Mucosa of stomach (tissue), 1 donor: ENCODE results near the gene NR2C2AP.
"Not testable (repeated sequence)": the region's sequence is repeated elsewhere in the genome, so short reads cannot be mapped to it uniquely, and the experiment has no call there.

ENCODE experiments used
- H3K27me3 ChIP-seq: one replicate; pipeline ENCODE4 v1.7.0; 2013; ENCODE audit warnings: mild to moderate bottlenecking, low read length; ENCODE audit not compliant: control insufficient read depth, insufficient read depth
- H3K36me3 ChIP-seq: one replicate; pipeline ENCODE4 v1.7.0; 2013; ENCODE audit warnings: low read length; ENCODE audit not compliant: control insufficient read depth, insufficient read depth
- H3K4me1 ChIP-seq: one replicate; pipeline ENCODE4 v1.7.0; 2013; ENCODE audit warnings: mild to moderate bottlenecking, low read length; ENCODE audit not compliant: control insufficient read depth, insufficient read depth
- H3K4me3 ChIP-seq: one replicate; pipeline ENCODE4 v1.7.0; 2013; ENCODE audit warnings: low read length
- H3K9ac ChIP-seq: one replicate; pipeline ENCODE4 v1.7.0; 2013; ENCODE audit warnings: mild to moderate bottlenecking, low read length, moderate library complexity
- H3K9me3 ChIP-seq: one replicate; pipeline ENCODE4 v1.7.0; 2013; ENCODE audit warnings: mild to moderate bottlenecking, low read length, moderate library complexity; ENCODE audit not compliant: control insufficient read depth
- donor health status: Pancreatic carcinoma.

Gene NR2C2AP

DNA sequence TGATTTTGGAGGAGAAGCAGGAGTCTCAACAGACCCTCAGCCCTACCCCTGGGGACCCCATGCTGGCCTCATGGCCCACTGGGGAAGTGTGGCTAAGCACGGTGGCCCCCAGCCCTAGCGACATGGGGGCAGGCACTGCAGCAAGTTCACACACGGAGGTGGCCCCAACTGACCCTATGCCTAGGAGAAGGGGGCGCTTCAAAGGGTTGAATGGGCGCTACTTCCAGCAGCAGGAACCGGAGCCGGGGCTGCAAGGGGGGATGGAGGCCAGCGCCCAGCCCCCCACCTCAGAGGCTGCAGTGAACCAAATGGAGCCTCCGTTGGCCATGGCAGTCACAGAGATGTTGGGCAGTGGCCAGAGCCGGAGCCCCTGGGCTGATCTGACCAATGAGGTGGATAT is 23.4 kb upstream of the NR2C2AP start:
- Histone ChIP-seq H3K9ac (no peak overlapping the region), H3K4me1 (peaks cover 11% of the 10 kb centered on the region), H3K9me3 (no peaks in the 10 kb centered on the region), H3K36me3 (no peaks in the 10 kb centered on the region), H3K4me3 (no peak overlapping the region), H3K27me3 (peaks cover 30% of the 10 kb centered on the region)

- Histone ChIP-seq H3K9me3 (no peaks in the 10 kb centered on the region), H3K4me1 (peaks cover 11% of the 10 kb centered on the region), H3K4me3 (no peak overlapping the region), H3K27me3 (peaks cover 30% of the 10 kb centered on the region), H3K9ac (no peak overlapping the region), H3K36me3 (no peaks in the 10 kb centered on the region)
Measured at GRCh38 chr19:19226204-19226603, 23.0 kb upstream of the NR2C2AP start.

GRCh38 chr19:19224852-19225494 is 21.8 kb upstream of the NR2C2AP start:
- H3K4me3 ChIP-seq: no peak overlapping the region
- H3K36me3 ChIP-seq: no peaks in the 10 kb centered on the region
- peak overlapping the region; percentile 13 for H3K9ac ChIP-seq
- H3K4me1 ChIP-seq: peaks cover 11% of the 10 kb centered on the region
- peaks cover 30% of the 10 kb centered on the region for H3K27me3 ChIP-seq
- H3K9me3 ChIP-seq: no peaks in the 10 kb centered on the region

DNA sequence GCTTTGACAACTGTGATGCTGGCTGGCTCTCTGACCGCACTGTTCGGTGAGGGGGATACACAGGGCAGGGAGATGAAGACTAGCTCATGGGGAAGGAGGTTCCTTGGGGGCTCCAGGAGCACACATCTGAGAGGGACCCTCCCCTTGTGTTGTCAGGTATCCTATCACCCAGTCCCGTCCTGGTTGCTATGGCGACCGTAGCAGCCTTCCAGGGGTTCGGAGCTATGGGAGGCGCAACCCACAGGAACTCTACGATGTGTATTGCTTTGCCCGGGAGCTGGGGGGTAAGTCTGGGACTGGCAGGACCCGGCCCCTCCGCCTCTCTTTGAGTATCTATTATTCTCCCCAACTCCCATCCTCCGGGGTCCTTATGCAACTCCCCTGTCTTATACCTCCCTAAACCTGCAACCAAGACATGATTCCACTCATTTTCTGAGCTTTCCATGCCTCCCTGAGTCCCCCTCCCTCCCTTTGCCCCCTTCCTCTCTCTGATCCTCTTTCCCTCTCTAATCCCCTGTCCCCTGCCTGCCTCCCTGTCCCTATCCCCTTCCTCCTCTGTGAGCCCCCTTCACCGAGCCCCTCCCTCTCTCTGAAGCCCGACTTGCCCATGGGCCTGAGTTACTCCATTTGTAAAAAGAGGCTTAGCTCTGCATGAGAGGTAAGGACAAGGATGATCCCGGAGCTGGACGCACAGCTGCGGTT is 21.1 kb upstream of the NR2C2AP start:
- peaks cover 11% of the 10 kb centered on the region for H3K4me1 ChIP-seq
- no peaks in the 10 kb centered on the region for H3K9me3 ChIP-seq
- H3K27me3 ChIP-seq: peaks cover 30% of the 10 kb centered on the region
- H3K4me3 ChIP-seq: no peak overlapping the region
- no peaks in the 10 kb centered on the region for H3K36me3 ChIP-seq
- H3K9ac ChIP-seq: no peak overlapping the region

GRCh38 chr19:19223636-19224035 is 20.4 kb upstream of the NR2C2AP start:
- peaks cover 30% of the 10 kb centered on the region for H3K27me3 ChIP-seq
- H3K4me3 ChIP-seq: no peak overlapping the region
- peaks cover 11% of the 10 kb centered on the region for H3K4me1 ChIP-seq
- H3K36me3 ChIP-seq: no peaks in the 10 kb centered on the region
- H3K9me3 ChIP-seq: no peaks in the 10 kb centered on the region
- H3K9ac ChIP-seq: no peak overlapping the region

DNA sequence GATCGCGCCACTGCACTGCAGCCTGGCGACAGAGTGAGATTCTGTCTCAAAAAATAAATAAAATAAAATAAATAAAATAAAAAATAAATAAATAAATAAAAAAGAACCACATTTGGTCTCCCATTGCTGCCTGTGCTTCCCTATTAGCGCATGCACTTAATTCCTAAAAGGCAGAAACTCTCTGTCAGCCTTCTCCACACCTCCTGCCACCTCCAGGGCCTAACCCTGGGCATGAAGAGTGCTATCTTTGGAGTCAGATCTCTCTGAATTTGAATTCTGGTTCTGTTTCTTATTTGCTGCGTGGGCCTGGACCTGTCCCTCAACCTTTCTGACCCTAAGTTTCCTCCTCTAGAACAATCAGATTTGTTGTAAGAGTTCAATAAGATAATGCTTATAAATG is 19.8 kb upstream of the NR2C2AP start:
- Histone ChIP-seq H3K4me1 (peaks cover 11% of the 10 kb centered on the region), H3K27me3 (peaks cover 24% of the 10 kb centered on the region), H3K9ac (no peak overlapping the region), H3K36me3 (no peaks in the 10 kb centered on the region), H3K9me3 (no peaks in the 10 kb centered on the region), H3K4me3 (no peak overlapping the region)

GRCh38 chr19:19221000-19221399 is 17.8 kb upstream of the NR2C2AP start:
- not testable (repeated sequence) for H3K9ac ChIP-seq
- peaks cover 20% of the 10 kb centered on the region for H3K27me3 ChIP-seq

DNA sequence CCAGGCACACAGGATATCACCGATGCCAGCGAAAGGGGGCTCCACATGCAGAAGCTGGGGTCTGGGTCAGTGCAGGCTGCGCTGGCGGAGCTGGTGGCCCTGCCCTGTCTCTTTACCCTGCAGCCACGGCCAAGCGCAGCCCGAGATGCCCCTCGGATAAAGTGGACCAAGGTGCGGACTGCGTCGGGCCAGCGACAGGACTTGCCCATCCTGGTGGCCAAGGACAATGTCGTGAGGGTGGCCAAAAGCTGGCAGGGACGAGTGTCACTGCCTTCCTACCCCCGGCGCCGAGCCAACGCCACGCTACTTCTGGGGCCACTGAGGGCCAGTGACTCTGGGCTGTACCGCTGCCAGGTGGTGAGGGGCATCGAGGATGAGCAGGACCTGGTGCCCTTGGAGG is 15.7 kb upstream of the NR2C2AP start:
- Histone ChIP-seq H3K9ac (no peak overlapping the region), H3K4me1 (no peaks in the 10 kb centered on the region), H3K27me3 (peaks cover 7% of the 10 kb centered on the region), H3K4me3 (no peak overlapping the region), H3K36me3 (no peaks in the 10 kb centered on the region), H3K9me3 (no peaks in the 10 kb centered on the region)

More at GRCh38 chr19:19221000-19221399, 17.8 kb upstream of the NR2C2AP start:
- H3K9me3 ChIP-seq, H3K36me3 ChIP-seq, H3K4me3 ChIP-seq: not testable (repeated sequence)
- peaks cover 11% of the 10 kb centered on the region for H3K4me1 ChIP-seq

DNA sequence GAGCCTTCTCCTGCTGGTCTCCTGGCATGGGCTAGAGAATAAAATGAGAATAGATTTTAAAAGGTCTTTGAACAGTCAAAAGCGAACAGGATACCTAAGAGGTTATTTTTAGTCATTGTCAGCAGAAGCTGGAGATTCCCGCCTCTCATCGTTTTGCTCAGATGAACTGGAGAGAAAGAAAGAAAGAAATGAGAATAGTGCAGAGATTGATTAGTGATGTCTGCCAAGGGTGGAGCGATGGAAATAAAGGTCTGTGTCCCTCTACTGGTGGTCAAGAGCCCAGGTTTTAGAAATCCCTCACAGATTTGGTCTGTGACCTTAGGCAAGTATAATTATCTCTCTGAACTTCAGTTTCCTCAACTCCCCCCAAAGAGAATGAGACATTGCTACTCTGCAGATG is 13.9 kb upstream of the NR2C2AP start:
- peaks cover 17% of the 10 kb centered on the region for H3K27me3 ChIP-seq
- H3K4me3 ChIP-seq: no peak overlapping the region
- no peak overlapping the region for H3K9ac ChIP-seq
- H3K9me3 ChIP-seq: no peaks in the 10 kb centered on the region
- no peaks in the 10 kb centered on the region for H3K36me3 ChIP-seq
- H3K4me1 ChIP-seq: no peaks in the 10 kb centered on the region

- Histone ChIP-seq H3K36me3 (no peaks in the 10 kb centered on the region), H3K9me3 (no peaks in the 10 kb centered on the region), H3K4me1 (no peaks in the 10 kb centered on the region), H3K4me3 (no peak overlapping the region), H3K9ac (no peak overlapping the region), H3K27me3 (peaks cover 29% of the 10 kb centered on the region)
Measured at GRCh38 chr19:19215792-19216191, 12.6 kb upstream of the NR2C2AP start.

GRCh38 chr19:19214892-19215291 is 11.7 kb upstream of the NR2C2AP start:
- H3K4me1 ChIP-seq: no peaks in the 10 kb centered on the region
- no peaks in the 10 kb centered on the region for H3K36me3 ChIP-seq
- no peaks in the 10 kb centered on the region for H3K9me3 ChIP-seq
- H3K27me3 ChIP-seq: peaks cover 29% of the 10 kb centered on the region
- H3K4me3 ChIP-seq: no peak overlapping the region
- no peak overlapping the region for H3K9ac ChIP-seq

DNA sequence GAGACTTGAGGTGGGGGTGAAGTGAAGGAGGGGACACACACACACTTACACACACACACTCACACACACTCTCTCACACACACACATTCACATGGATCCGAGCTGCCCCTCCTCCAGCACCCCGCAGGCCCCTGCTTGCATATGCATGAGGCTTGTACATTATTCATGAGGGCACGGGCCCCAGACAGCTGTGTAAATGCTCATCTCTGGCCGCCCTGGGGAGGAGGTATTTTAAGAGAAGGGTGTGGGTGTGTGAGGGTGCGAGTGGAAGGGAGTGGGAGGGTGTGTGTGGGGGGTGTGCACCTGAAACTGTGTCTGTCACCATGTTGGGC is 10.9 kb upstream of the NR2C2AP start:
- no peak overlapping the region for H3K9ac ChIP-seq
- no peaks in the 10 kb centered on the region for H3K36me3 ChIP-seq
- no peaks in the 10 kb centered on the region for H3K9me3 ChIP-seq
- no peak overlapping the region for H3K4me3 ChIP-seq
- peaks cover 29% of the 10 kb centered on the region for H3K27me3 ChIP-seq
- H3K4me1 ChIP-seq: no peaks in the 10 kb centered on the region
